IMR-90 (cell line): ENCODE results near the gene RNF148. TPM values are rescaled to one million over a fixed set of nuclear protein-coding genes. Genes with fewer than 3 reads are reported as not detected.

Experiments used
- ATAC-seq: fragments of 200-7000 bp; cut with Tn5 transposase; 2 replicates; pipeline ENCODE4 v1.9.1; 2020; ENCODE audit warnings: low read depth, mild to moderate bottlenecking, moderate library complexity
- BruUV-seq: library from RNA; stranded (reverse); fragments of 400-500 nt; replicated peaks from 2 replicates; lab custom pipeline; 2021; lab: Mats Ljungman, UMichigan
- CTCF ChIA-PET: fragments of 300-600 bp; formaldehyde crosslinking; extraction: SDS; loops from one replicate; lab custom pipeline; 2021; ENCODE audit warnings: antibody characterized with exemption; lab: Yijun Ruan, JAX
- POLR2A ChIA-PET: fragments of 300-600 bp; sonication (Branson Sonifier 250); formaldehyde crosslinking; loops from one replicate; lab custom pipeline; 2022; ENCODE audit warnings: antibody characterized with exemption; ENCODE audit not compliant: unreplicated experiment; lab: Charles Lee
- DNase-seq: peaks from one replicate; pipeline ENCODE4 v3.0.0; 2013
- H2AFZ ChIP-seq: replicated peaks from 2 replicates; pipeline ENCODE3; 2013; ENCODE audit warnings: low read length, mild to moderate bottlenecking; ENCODE audit not compliant: poor library complexity
- H2AK5ac ChIP-seq: 2 replicates; pipeline ENCODE4 v1.6.1; 2013; ENCODE audit warnings: low read depth, low read length, inconsistent platforms
- H2AK9ac ChIP-seq: replicated peaks from 2 replicates; pipeline ENCODE3; 2013; ENCODE audit warnings: mild to moderate bottlenecking, low read depth, low read length, moderate library complexity; ENCODE audit not compliant: poor library complexity
- H2BK120ac ChIP-seq: 2 replicates; pipeline ENCODE4 v1.6.1; 2013; ENCODE audit warnings: low read depth, low read length, inconsistent platforms
- H2BK15ac ChIP-seq: 3 replicates; pipeline ENCODE4 v1.6.1; 2013; ENCODE audit warnings: low read depth, low read length, inconsistent platforms
- H2BK20ac ChIP-seq: 2 replicates; pipeline ENCODE4 v1.6.1; 2013; ENCODE audit warnings: low read depth, mild to moderate bottlenecking, inconsistent platforms, low read length, moderate library complexity
- H2BK5ac ChIP-seq: 2 replicates; pipeline ENCODE4 v1.6.1; 2013; ENCODE audit warnings: mild to moderate bottlenecking, low read depth, low read length, inconsistent platforms; ENCODE audit not compliant: poor library complexity, severe bottlenecking
- H3K14ac ChIP-seq: replicated peaks from 2 replicates; pipeline ENCODE4 v1.6.1; 2013; ENCODE audit warnings: low read depth, low read length, inconsistent platforms
- H3K18ac ChIP-seq: 2 replicates; pipeline ENCODE4 v1.6.1; 2013; ENCODE audit warnings: low read depth, low read length, control low read depth
- H3K23ac ChIP-seq: 2 replicates; pipeline ENCODE4 v1.6.1; 2013; ENCODE audit warnings: low read depth, low read length, inconsistent platforms
- H3K27ac ChIP-seq: 2 replicates; pipeline ENCODE4 v1.5.1; 2013; ENCODE audit warnings: mild to moderate bottlenecking, control low read depth, low read length; ENCODE audit not compliant: insufficient read depth
- H3K27me3 ChIP-seq: 2 replicates; pipeline ENCODE4 v1.6.1; 2013; ENCODE audit warnings: low read length; ENCODE audit not compliant: control insufficient read depth, insufficient read depth
- H3K36me3 ChIP-seq: 2 replicates; pipeline ENCODE4 v1.6.1; 2013; ENCODE audit warnings: low read length, mixed read lengths; ENCODE audit not compliant: control insufficient read depth, insufficient read depth
- H3K4ac ChIP-seq: 2 replicates; pipeline ENCODE4 v1.6.1; 2013; ENCODE audit warnings: low read depth, low read length, inconsistent platforms
- H3K4me1 ChIP-seq: 2 replicates; pipeline ENCODE4 v1.6.1; 2013; ENCODE audit warnings: low read length, mixed read lengths; ENCODE audit not compliant: control insufficient read depth, insufficient read depth
- H3K4me2 ChIP-seq: 2 replicates; pipeline ENCODE4 v1.6.1; 2013; ENCODE audit warnings: low read depth, mild to moderate bottlenecking, control low read depth, low read length, moderate library complexity
- H3K4me3 ChIP-seq: 2 replicates; pipeline ENCODE4 v1.5.1; 2013; ENCODE audit warnings: low read depth, mild to moderate bottlenecking, control low read depth, low read length, moderate library complexity; ENCODE audit not compliant: insufficient read depth
- H3K56ac ChIP-seq: 2 replicates; pipeline ENCODE4 v1.6.1; 2013; ENCODE audit warnings: low read length, inconsistent platforms; ENCODE audit not compliant: insufficient read depth; ENCODE audit errors: extremely low read depth
- H3K79me1 ChIP-seq, 2 experiments: 2 replicates each; pipeline ENCODE4 v1.6.1; 2013; ENCODE audit warnings: low read length in 2 of 2, inconsistent platforms in 1 of 2, low read depth in 1 of 2
- H3K9ac ChIP-seq: 2 replicates; pipeline ENCODE4 v1.6.1; 2013; ENCODE audit warnings: low read depth, low read length, control low read depth
- H3K9me1 ChIP-seq: 2 replicates; pipeline ENCODE4 v1.6.1; 2013; ENCODE audit warnings: low read length, inconsistent platforms; ENCODE audit not compliant: insufficient read depth
- H3K9me3 ChIP-seq: 2 replicates; pipeline ENCODE4 v1.6.1; 2013; ENCODE audit warnings: low read length; ENCODE audit not compliant: control insufficient read depth, insufficient read depth
- H4K20me1 ChIP-seq: 2 replicates; pipeline ENCODE4 v1.6.1; 2013; ENCODE audit warnings: low read length, inconsistent platforms; ENCODE audit not compliant: insufficient read depth
- H4K5ac ChIP-seq: 2 replicates; pipeline ENCODE4 v1.6.1; 2013; ENCODE audit warnings: mild to moderate bottlenecking, low read depth, low read length, control low read depth
- H4K8ac ChIP-seq, 2 experiments: 2 replicates each; pipeline ENCODE4 v1.6.1; 2013; ENCODE audit warnings: low read depth in 2 of 2, low read length in 2 of 2, control low read depth in 1 of 2, inconsistent platforms in 1 of 2
- H4K91ac ChIP-seq: 2 replicates; pipeline ENCODE4 v1.6.1; 2013; ENCODE audit warnings: low read depth, low read length, inconsistent platforms; ENCODE audit not compliant: insufficient read depth
- CEBPB ChIP-seq: IDR thresholded peaks from 2 replicates; pipeline ENCODE4 v1.6.1; 2012; ENCODE audit warnings: low read depth, low read length, improper control_type of control experiment
- CHD1 ChIP-seq: IDR thresholded peaks from 2 replicates; pipeline ENCODE4 v1.6.1; 2012; ENCODE audit warnings: low read depth, low read length, improper control_type of control experiment
- MAFK ChIP-seq: IDR thresholded peaks from 2 replicates; pipeline ENCODE4 v1.6.1; 2012; ENCODE audit warnings: low read depth, low read length, improper control_type of control experiment
- MAZ ChIP-seq: IDR thresholded peaks from 2 replicates; pipeline ENCODE4 v1.6.1; 2012; ENCODE audit warnings: low read depth, mild to moderate bottlenecking, low read length, improper control_type of control experiment, moderate library complexity, borderline replicate concordance
- MXI1 ChIP-seq: IDR thresholded peaks from 2 replicates; pipeline ENCODE4 v1.6.1; 2012; ENCODE audit warnings: low read depth, mild to moderate bottlenecking, low read length, moderate library complexity, borderline replicate concordance
- NFE2L2 ChIP-seq: fragments of 150-350 bp; IDR thresholded peaks from 2 replicates; pipeline ENCODE4 v1.6.1; 2016; ENCODE audit warnings: low read depth, mild to moderate bottlenecking, low read length
- RAD21 ChIP-seq: IDR thresholded peaks from 2 replicates; pipeline ENCODE4 v1.6.1; 2012; ENCODE audit warnings: low read length, improper control_type of control experiment
- RCOR1 ChIP-seq: IDR thresholded peaks from 2 replicates; pipeline ENCODE4 v1.6.1; 2012; ENCODE audit warnings: mild to moderate bottlenecking, low read length, improper control_type of control experiment; ENCODE audit not compliant: insufficient replicate concordance
- SMC3 ChIP-seq: fragments of 150-350 bp; IDR thresholded peaks from 2 replicates; pipeline ENCODE4 v1.6.1; 2016; ENCODE audit warnings: low read depth, mild to moderate bottlenecking, antibody characterized with exemption, low read length, moderate library complexity
- WGBS, 2 experiments: methylation state at CpG; one replicate each; pipeline versions ENCODE4 v1.1.5 to v1.1.7; 2013; ENCODE audit warnings: missing lambda C conversion rate in 2 of 2; ENCODE audit not compliant: insufficient read length in 1 of 2; ENCODE audit errors: extremely low coverage in 2 of 2; 5-methylcytosine and 5-hydroxymethylcytosine counted together
- dilution Hi-C: fragments of 300-500 bp; cut with HindIII; formaldehyde crosslinking; loops from one replicate; pipeline ENCODE4 v1.14.3; 2018; ENCODE audit warnings: low sequenced_read_pairs; ENCODE audit not compliant: unreplicated experiment
- in situ Hi-C: fragments of 300-500 bp; cut with MboI; formaldehyde crosslinking; loops from 3 replicates; pipeline ENCODE4 v1.14.3; 2019; ENCODE audit warnings: low sequenced_read_pairs, inconsistent platforms, mixed read lengths
- intact Hi-C: fragments of 100-400 bp; cut with micrococcal nuclease; formaldehyde crosslinking; loops from 2 replicates; pipeline ENCODE4 v1.10.0; 2022
- polyA plus RNA-seq, 3 experiments: library from polyadenylated mRNA; depleted of rRNA; stranded (reverse); fragments of >200 nt; gene quantifications; 2 replicates each; pipeline ENCODE4 v1.2.3, GENCODE V29; 2012; ENCODE audit warnings: low replicate concordance in 1 of 3
- total RNA-seq: library from RNA; depleted of rRNA; stranded (reverse); fragments of >200 nt; gene quantifications from 2 replicates; pipeline ENCODE4 v1.2.3, GENCODE V29; 2012
- TF ChIP-seq, protein P1 (sequence below): fragments of 150-350 bp; IDR thresholded peaks from 2 replicates; pipeline ENCODE4 v1.6.1; 2016; ENCODE audit warnings: low read depth, mild to moderate bottlenecking, low read length, moderate library complexity, borderline replicate concordance
- TF ChIP-seq, protein P2 (sequence below): fragments of 150-350 bp; IDR thresholded peaks from 2 replicates; pipeline ENCODE4 v1.6.1; 2017; ENCODE audit warnings: mild to moderate bottlenecking, antibody characterized with exemption, low read length, low read depth

The RNF148 gene
- total and polyA plus RNA-seq, 2 of the 4 experiments (the other 2 are of a cell fraction) = not detected

DNA sequence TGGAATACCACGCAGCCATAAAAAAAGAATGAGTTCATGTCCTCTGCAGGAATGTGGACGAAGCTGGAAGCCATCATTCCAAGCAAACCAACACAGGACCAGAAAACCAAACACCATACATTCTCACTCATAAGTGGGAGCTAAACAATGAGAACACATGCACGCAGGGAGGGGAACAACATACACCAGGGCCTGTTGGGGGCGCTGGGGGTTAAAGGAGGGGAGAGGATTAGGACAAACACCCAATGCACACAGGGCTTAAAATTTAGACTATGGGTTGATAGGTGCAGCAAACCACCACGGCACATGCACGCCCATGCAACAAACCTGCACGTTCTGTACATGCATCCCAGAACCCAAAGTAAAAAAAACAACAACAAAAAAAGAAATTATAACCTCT, 27.1 kb downstream of the RNF148 start:
- no peak overlapping the region for H3K14ac ChIP-seq
- in situ Hi-C loops (no loop called here), dilution Hi-C loops (no loop called here), intact Hi-C loops (no loop called here)
- H3K79me1 ChIP-seq = no peaks in the 10 kb centered on the region
- H2AK5ac ChIP-seq = no peak overlapping the region
- no peak overlapping the region for H3K4ac ChIP-seq
- no peaks in the 10 kb centered on the region for H3K9me1 ChIP-seq
- ChIA-PET CTCF (no interaction called here), POLR2A (no interaction called here)
- no peak overlapping the region for H3K23ac ChIP-seq
- H3K4me2 ChIP-seq = no peak overlapping the region
- no peak overlapping the region for H2BK15ac ChIP-seq
- H3K27ac ChIP-seq = no peak overlapping the region
- H3K4me3 ChIP-seq = no peak overlapping the region
- no peak overlapping the region for H3K56ac ChIP-seq
- H2AK9ac ChIP-seq = no peak overlapping the region
- no peaks in the 10 kb centered on the region for H4K20me1 ChIP-seq
- ATAC-seq (no peak), DNase-seq (no peak)
- H3K9ac ChIP-seq = no peak overlapping the region
- H4K91ac ChIP-seq = no peak overlapping the region
- no peak overlapping the region for H2AFZ ChIP-seq
- no peak overlapping the region for H3K18ac ChIP-seq
- no peak overlapping the region for H4K5ac ChIP-seq
- no peaks in the 10 kb centered on the region for H3K36me3 ChIP-seq
- no peaks in the 10 kb centered on the region for H3K27me3 ChIP-seq
- no peak overlapping the region for H4K8ac ChIP-seq
- 80% methylated on average over 1 of the region's 7 CpGs; no CpG with 5 or more reads in 1 of the 2 experiments for WGBS, 2 experiments
- H2BK120ac ChIP-seq = no peak overlapping the region
- no peak overlapping the region for H2BK20ac ChIP-seq
- no peaks in the 10 kb centered on the region for H3K4me1 ChIP-seq
- BruUV-seq = no TSS peak
- H3K9me3 ChIP-seq = peaks cover 12% of the 10 kb centered on the region
- TF ChIP-seq RAD21 (no peak), MAZ (no peak), RCOR1 (no peak), MAFK (no peak), CHD1 (no peak), SMC3 (no peak), MXI1 (no peak), NFE2L2 (no peak), CEBPB (no peak)
- TF ChIP-seq, protein P1, sequence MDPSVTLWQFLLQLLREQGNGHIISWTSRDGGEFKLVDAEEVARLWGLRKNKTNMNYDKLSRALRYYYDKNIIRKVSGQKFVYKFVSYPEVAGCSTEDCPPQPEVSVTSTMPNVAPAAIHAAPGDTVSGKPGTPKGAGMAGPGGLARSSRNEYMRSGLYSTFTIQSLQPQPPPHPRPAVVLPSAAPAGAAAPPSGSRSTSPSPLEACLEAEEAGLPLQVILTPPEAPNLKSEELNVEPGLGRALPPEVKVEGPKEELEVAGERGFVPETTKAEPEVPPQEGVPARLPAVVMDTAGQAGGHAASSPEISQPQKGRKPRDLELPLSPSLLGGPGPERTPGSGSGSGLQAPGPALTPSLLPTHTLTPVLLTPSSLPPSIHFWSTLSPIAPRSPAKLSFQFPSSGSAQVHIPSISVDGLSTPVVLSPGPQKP = no peak
- TF ChIP-seq, protein P2, sequence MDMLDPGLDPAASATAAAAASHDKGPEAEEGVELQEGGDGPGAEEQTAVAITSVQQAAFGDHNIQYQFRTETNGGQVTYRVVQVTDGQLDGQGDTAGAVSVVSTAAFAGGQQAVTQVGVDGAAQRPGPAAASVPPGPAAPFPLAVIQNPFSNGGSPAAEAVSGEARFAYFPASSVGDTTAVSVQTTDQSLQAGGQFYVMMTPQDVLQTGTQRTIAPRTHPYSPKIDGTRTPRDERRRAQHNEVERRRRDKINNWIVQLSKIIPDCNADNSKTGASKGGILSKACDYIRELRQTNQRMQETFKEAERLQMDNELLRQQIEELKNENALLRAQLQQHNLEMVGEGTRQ = no peak
- no peak overlapping the region for H2BK5ac ChIP-seq
